Measurements from ENCODE around the gene ZNF205. TPM values are rescaled to one million over a fixed set of nuclear protein-coding genes. Genes with fewer than 3 reads are reported as not detected.

The ZNF205 gene
- total and polyA plus RNA-seq, 11 donors: 7.4 to 19.8 (median 8.6) TPM

DNA sequence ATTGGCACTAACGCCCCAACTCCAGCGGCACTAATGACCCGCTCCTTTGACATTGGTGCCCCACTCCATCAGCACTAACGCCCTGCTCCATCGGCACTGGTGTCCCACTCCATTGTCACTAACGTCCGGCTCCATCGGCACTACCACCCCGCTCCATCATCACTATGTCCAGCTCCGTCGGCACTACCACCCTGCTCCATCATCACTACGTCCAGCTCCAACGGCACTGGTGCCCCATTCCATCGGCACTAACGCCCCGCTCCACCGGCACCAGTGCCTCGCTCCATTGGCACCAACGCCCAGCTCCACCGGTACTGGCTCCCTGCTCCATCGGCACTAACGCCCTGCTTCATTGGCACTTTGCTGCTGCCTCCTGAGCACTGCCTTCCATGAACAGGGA is 29.9 kb downstream of the ZNF205 start:
- DNase-seq: peak in 2 of 5 donors; percentile 28 to 44
- H3K36me3 ChIP-seq: peaks cover 0 to 56% (median 34%) of the 10 kb centered on the region in 9 donors
- no peak overlapping the region for H3K4me3 ChIP-seq
- no peak for ATAC-seq
- no peaks in the 10 kb centered on the region for H3K27me3 ChIP-seq
- H3K27ac ChIP-seq: peak overlapping the region in 5 of 12 donors; percentile 69 to 94 (median 88)
- TF ChIP-seq, protein P1, sequence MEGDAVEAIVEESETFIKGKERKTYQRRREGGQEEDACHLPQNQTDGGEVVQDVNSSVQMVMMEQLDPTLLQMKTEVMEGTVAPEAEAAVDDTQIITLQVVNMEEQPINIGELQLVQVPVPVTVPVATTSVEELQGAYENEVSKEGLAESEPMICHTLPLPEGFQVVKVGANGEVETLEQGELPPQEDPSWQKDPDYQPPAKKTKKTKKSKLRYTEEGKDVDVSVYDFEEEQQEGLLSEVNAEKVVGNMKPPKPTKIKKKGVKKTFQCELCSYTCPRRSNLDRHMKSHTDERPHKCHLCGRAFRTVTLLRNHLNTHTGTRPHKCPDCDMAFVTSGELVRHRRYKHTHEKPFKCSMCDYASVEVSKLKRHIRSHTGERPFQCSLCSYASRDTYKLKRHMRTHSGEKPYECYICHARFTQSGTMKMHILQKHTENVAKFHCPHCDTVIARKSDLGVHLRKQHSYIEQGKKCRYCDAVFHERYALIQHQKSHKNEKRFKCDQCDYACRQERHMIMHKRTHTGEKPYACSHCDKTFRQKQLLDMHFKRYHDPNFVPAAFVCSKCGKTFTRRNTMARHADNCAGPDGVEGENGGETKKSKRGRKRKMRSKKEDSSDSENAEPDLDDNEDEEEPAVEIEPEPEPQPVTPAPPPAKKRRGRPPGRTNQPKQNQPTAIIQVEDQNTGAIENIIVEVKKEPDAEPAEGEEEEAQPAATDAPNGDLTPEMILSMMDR (IDR thresholded peaks at IDR 0.05): no peak
- no peak for TF ChIP-seq POLR2A (IDR thresholded peaks at IDR 0.05)
- intact Hi-C loops (cut with DNase I): no loop called here
- WGBS, 4 donors: 95 to 97% (median 96%) methylated on average over 22 of the region's 22 CpGs
- H3K9me3 ChIP-seq: no peaks in the 10 kb centered on the region
- peaks cover 0 to 35% (median 11%) of the 10 kb centered on the region in 12 donors for H3K4me1 ChIP-seq

DNA sequence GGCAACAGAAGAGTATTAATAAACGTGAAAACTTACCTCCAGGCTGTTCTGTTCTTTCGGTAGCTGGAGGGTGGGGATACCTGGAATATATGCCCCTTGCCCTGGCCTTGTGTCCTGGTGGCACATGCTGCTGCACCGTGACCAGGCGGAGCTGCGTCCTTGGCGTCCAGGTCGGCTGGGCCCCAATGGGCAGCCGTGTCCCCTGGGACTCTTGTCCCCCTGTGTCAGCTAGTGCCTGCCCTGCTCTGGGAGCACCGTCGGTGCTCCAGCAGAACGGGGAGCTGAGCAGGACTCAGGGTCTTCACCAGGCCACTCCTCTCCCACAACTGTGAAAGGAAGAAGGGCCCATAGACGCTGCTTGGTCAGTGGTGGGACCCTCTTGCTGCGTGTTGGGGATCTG is 30.4 kb downstream of the ZNF205 start:
- no peak for TF ChIP-seq POLR2A (IDR thresholded peaks at IDR 0.05)
- TF ChIP-seq, protein P1 (IDR thresholded peaks at IDR 0.05): no peak
- peaks cover 0 to 52% (median 30%) of the 10 kb centered on the region in 9 donors for H3K36me3 ChIP-seq
- H3K4me1 ChIP-seq: peaks cover 0 to 34% (median 11%) of the 10 kb centered on the region in 12 donors
- peak overlapping the region in 1 of 12 donors; percentile 28 for H3K4me3 ChIP-seq
- ATAC-seq (no peak), DNase-seq (peak in 2 of 5 donors; percentile 25 to 61)
- H3K27ac ChIP-seq: peak overlapping the region; percentile 69 to 95 (median 88)
- 88 to 96% (median 94%) methylated on average over 8 to 13 of the region's 13 CpGs for whole genome bisulfite sequencing, 4 donors
- H3K9me3 ChIP-seq: no peaks in the 10 kb centered on the region
- H3K27me3 ChIP-seq: no peaks in the 10 kb centered on the region
- intact Hi-C loops (cut with DNase I): no loop called here

DNA sequence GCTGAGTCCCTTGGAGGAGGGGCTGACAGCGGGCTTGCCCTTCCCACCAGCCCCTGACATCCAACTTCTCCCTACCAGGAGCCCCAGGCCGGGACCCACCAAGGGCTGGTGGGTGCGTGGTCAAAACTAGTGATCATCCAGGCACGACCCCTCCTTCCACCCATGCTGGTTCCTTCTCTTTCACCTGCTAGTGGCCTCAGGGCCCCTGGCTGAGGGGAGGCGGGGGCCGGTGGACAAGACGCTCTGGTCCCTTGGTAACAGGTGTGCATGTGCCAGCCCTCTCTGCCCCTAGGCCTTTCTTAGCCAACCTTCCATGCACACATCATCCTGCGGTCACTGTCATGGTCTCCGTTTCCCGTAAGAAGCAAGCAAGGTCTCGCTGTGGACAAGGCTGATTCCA is 30.8 kb downstream of the ZNF205 start:
- intact Hi-C loops (cut with DNase I): no loop called here
- Histone ChIP-seq H3K27me3 (no peaks in the 10 kb centered on the region), H3K36me3 (peaks cover 0 to 48% (median 29%) of the 10 kb centered on the region in 9 donors), H3K4me3 (peak overlapping the region in 1 of 12 donors; percentile 28), H3K27ac (peak overlapping the region; percentile 69 to 95 (median 88)), H3K4me1 (peaks cover 0 to 34% (median 11%) of the 10 kb centered on the region in 12 donors), H3K9me3 (no peaks in the 10 kb centered on the region)
- DNase-seq (peak in 2 of 5 donors; percentile 18 to 24), ATAC-seq (peak in 2 of 4 donors; percentile 2 to 3)
- no peak for TF ChIP-seq POLR2A (IDR thresholded peaks at IDR 0.05)
- TF ChIP-seq, protein P1 (IDR thresholded peaks at IDR 0.05): no peak
- WGBS, 4 donors: 81 to 88% (median 85%) methylated on average over 10 to 11 of the region's 11 CpGs

DNA sequence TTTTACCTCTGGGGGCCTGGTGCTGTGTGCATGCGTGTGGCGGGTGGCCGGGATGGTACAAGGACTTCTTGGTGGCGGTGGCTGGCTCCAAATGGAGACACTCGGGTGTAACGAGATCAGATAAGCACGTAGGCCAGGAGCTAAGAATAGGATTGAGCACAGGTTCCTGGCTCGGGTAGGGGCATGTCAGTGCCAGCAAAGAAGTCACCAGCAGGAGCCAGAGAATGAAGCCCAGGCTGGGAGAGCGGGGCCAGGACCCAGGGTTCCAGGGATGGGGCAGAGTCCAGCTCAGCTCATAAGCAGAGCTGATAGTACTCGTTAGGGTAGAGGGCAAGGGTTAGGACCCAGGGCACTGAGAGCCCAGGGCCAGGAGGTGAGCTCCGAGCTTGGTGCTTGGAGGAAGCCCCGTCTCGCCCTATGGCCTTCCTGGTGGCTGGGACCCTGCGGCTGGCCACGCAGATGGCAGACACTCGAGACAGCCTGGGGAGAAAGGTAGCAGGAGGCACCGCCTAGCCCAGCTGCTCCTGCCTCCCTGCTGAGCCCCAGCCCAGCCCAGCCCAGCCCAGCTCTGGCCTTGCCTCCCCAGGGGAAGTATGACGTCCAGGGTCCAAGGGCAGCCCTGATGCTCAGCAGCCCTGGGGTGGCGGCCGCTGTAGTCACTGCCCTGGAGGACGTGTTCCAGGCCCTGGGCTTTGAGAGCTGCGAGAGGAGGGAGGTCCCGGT is 31.4 kb downstream of the ZNF205 start:
- Histone ChIP-seq H3K4me3 (peak overlapping the region in 1 of 12 donors; percentile 28), H3K36me3 (peaks cover 0 to 42% (median 25%) of the 10 kb centered on the region in 9 donors), H3K4me1 (peaks cover 0 to 34% (median 11%) of the 10 kb centered on the region in 12 donors), H3K27me3 (no peaks in the 10 kb centered on the region), H3K9me3 (no peaks in the 10 kb centered on the region), H3K27ac (peak overlapping the region; percentile 69 to 95 (median 88))
- ATAC-seq (peak; percentile 77 to 93 (median 89)), DNase-seq (peak; percentile 63 to 83 (median 74))
- intact Hi-C loops (cut with DNase I): no loop called here
- TF ChIP-seq, protein P1 (IDR thresholded peaks at IDR 0.05): no peak
- no peak for TF ChIP-seq POLR2A (IDR thresholded peaks at IDR 0.05)
- 59 to 66% (median 63%) methylated on average over 16 to 23 of the region's 23 CpGs for WGBS, 4 donors
